ENCODE results near the gene GCNT2.

- TF ChIP-seq POLR2A (IDR thresholded peaks at IDR 0.05) (no peak), CTCF (IDR thresholded peaks at IDR 0.05) (no peak), POLR2AphosphoS5 (IDR thresholded peaks at IDR 0.05) (no peak), EP300 (IDR thresholded peaks at IDR 0.05) (no peak)
Observed at GRCh38 chr6:10599046-10599445, 77.9 kb downstream of the GCNT2 start.

Measured in upper lobe of left lung (tissue), 4 donors.